ENCODE measurements around the gene PCK2.

- TF ChIP-seq POLR2A (IDR thresholded peaks at IDR 0.05; ENCODE audit: low read depth, low read length) = no peak
- no peak for TF ChIP-seq POLR2AphosphoS5 (IDR thresholded peaks at IDR 0.05; ENCODE audit: low read depth, low read length)
These were observed 4.3 kb downstream of the PCK2 start for GRCh38 chr14:24098229-24098926.

Measured in GM12892 (cell line).